ENCODE measurements around the gene COA1. TPM values are rescaled to one million over a fixed set of nuclear protein-coding genes. Genes with fewer than 3 reads are reported as not detected.

The COA1 gene
- total RNA-seq, 1 experiment from 2014 or later: 65.5 TPM

- H3K36me3 ChIP-seq (ENCODE audit: control insufficient read depth, insufficient read depth, low read length): peaks cover 10% of the 10 kb centered on the region
- no TSS peak for BruUV-seq (replicated peaks)
Measured at GRCh38 chr7:43637114-43637806, 92.1 kb downstream of the COA1 start.

GRCh38 chr7:43636093-43636492, 93.2 kb downstream of the COA1 start:
- no TSS peak for BruUV-seq (replicated peaks)
- POLR2A ChIA-PET: interaction anchor here (0.6 kb wide), 1 partner anchor 37 kb away, joined by 6 read pairs; no protein-coding TSS in a partner anchor
- H3K4me1 ChIP-seq (ENCODE audit: control insufficient read depth, insufficient read depth, low read length): peaks cover 7% of the 10 kb centered on the region; the same call in 1 of the 2 replicates
- TF ChIP-seq SIN3A (IDR thresholded peaks at IDR 0.05; ENCODE audit: borderline replicate concordance, insufficient read depth, low read depth, low read length) (no peak), POLR2AphosphoS5 (IDR thresholded peaks at IDR 0.05; ENCODE audit: low read depth, low read length) (no peak), CTCF (IDR thresholded peaks at IDR 0.05) (no peak), TCF7L2 (IDR thresholded peaks at IDR 0.05; ENCODE audit: low read depth, low read length) (no peak), REST (IDR thresholded peaks at IDR 0.05; ENCODE audit: insufficient read depth in 1 of 2, low read depth in 2 of 2, low read length in 1 of 2) (no peak)
- H3K27ac ChIP-seq (ENCODE audit: low read length): no peak overlapping the region
- CTCF ChIA-PET: no interaction called here
- no peak overlapping the region for H3K4me3 ChIP-seq (ENCODE audit: low read depth in 2 of 2, low read length in 2 of 2)
- no peaks in the 10 kb centered on the region for H3K27me3 ChIP-seq (ENCODE audit: control insufficient read depth, insufficient read depth, low read length)
- in situ Hi-C loops (cut with HindIII; ENCODE audit: low pct_unique_long_range_greater_than_20kb, low sequenced_read_pairs): no loop called here
- peaks cover 10% of the 10 kb centered on the region for H3K36me3 ChIP-seq (ENCODE audit: control insufficient read depth, insufficient read depth, low read length)
- ATAC-seq (no peak), DNase-seq (ENCODE audit: low read depth, low spot score) (no peak)
- no peaks in the 10 kb centered on the region for H3K9me3 ChIP-seq (ENCODE audit: control insufficient read depth, insufficient read depth, low read depth, low read length)
- intact Hi-C loops (cut with micrococcal nuclease; ENCODE audit: unreplicated experiment): no loop called here

More at GRCh38 chr7:43637114-43637806, 92.1 kb downstream of the COA1 start:
- in situ Hi-C loops (cut with HindIII; ENCODE audit: low pct_unique_long_range_greater_than_20kb, low sequenced_read_pairs): no loop called here
- ATAC-seq (no peak), DNase-seq (ENCODE audit: low read depth, low spot score) (no peak)
- no peaks in the 10 kb centered on the region for H3K9me3 ChIP-seq (ENCODE audit: control insufficient read depth, insufficient read depth, low read depth, low read length)
- peaks cover 7% of the 10 kb centered on the region; the same call in 1 of the 2 replicates for H3K4me1 ChIP-seq (ENCODE audit: control insufficient read depth, insufficient read depth, low read length)
- no peak overlapping the region for H3K4me3 ChIP-seq (ENCODE audit: low read depth in 2 of 2, low read length in 2 of 2)
- intact Hi-C loops (cut with micrococcal nuclease; ENCODE audit: unreplicated experiment): no loop called here
- TF ChIP-seq TCF7L2 (IDR thresholded peaks at IDR 0.05; ENCODE audit: low read depth, low read length): no peak
- no peaks in the 10 kb centered on the region for H3K27me3 ChIP-seq (ENCODE audit: control insufficient read depth, insufficient read depth, low read length)
- POLR2A ChIA-PET: interaction anchor here (0.6 kb wide), 1 partner anchor 11 kb away, joined by 3 read pairs; no protein-coding TSS in a partner anchor
- CTCF ChIA-PET: interaction anchor here (0.5 kb wide), 1 partner anchor 26 kb away, joined by 12 read pairs; no protein-coding TSS in a partner anchor
- no peak overlapping the region for H3K27ac ChIP-seq (ENCODE audit: low read length)

GRCh38 chr7:43634384-43634783, 94.9 kb downstream of the COA1 start:
- ATAC-seq: no peak
- no peak for TF ChIP-seq CTCF (IDR thresholded peaks at IDR 0.05)
- TF ChIP-seq TCF7L2 (IDR thresholded peaks at IDR 0.05; ENCODE audit: low read depth, low read length): no peak
- TF ChIP-seq SIN3A (IDR thresholded peaks at IDR 0.05; ENCODE audit: borderline replicate concordance, insufficient read depth, low read depth, low read length): no peak
- no peak for TF ChIP-seq REST (IDR thresholded peaks at IDR 0.05; ENCODE audit: insufficient read depth in 1 of 2, low read depth in 2 of 2, low read length in 1 of 2)
- no peak for TF ChIP-seq POLR2AphosphoS5 (IDR thresholded peaks at IDR 0.05; ENCODE audit: low read depth, low read length)
- peaks cover 10% of the 10 kb centered on the region for H3K36me3 ChIP-seq (ENCODE audit: control insufficient read depth, insufficient read depth, low read length)

More at GRCh38 chr7:43634384-43634783, 94.9 kb downstream of the COA1 start:
- DNase-seq (ENCODE audit: low read depth, low spot score): no peak
- intact Hi-C loops (cut with micrococcal nuclease; ENCODE audit: unreplicated experiment): no loop called here
- no TSS peak for BruUV-seq (replicated peaks)
- in situ Hi-C loops (cut with HindIII; ENCODE audit: low pct_unique_long_range_greater_than_20kb, low sequenced_read_pairs): no loop called here
- Histone ChIP-seq H3K4me3 (ENCODE audit: low read depth in 2 of 2, low read length in 2 of 2) (no peak overlapping the region), H3K4me1 (ENCODE audit: control insufficient read depth, insufficient read depth, low read length) (peaks cover 3% of the 10 kb centered on the region; the same call in 1 of the 2 replicates), H3K9me3 (ENCODE audit: control insufficient read depth, insufficient read depth, low read depth, low read length) (no peaks in the 10 kb centered on the region), H3K27me3 (ENCODE audit: control insufficient read depth, insufficient read depth, low read length) (no peaks in the 10 kb centered on the region), H3K27ac (ENCODE audit: low read length) (no peak overlapping the region)
- ChIA-PET POLR2A (interaction anchor here (0.6 kb wide), 1 partner anchor 66 kb away, joined by 3 read pairs; no protein-coding TSS in a partner anchor), CTCF (no interaction called here)
